Stomach (tissue), 4 donors: ENCODE measurements around the gene NSA2.

ENCODE experiments used
- CTCF ChIP-seq, 7 experiments: fragments of 450-650 bp in 4 of 7; fragments of 200-600 bp in 3 of 7; sonication (generic) in 3 of 7; IDR thresholded peaks; one replicate each; pipeline ENCODE4 v1.5.1; 2016 to 2019; ENCODE audit warnings: antibody characterized with exemption in 7 of 7, control low read depth in 2 of 7, mild to moderate bottlenecking in 1 of 7
- EP300 ChIP-seq: sonication (generic); formaldehyde crosslinking; IDR thresholded peaks from one replicate; pipeline ENCODE4 v1.6.1; 2017; ENCODE audit warnings: antibody characterized with exemption
- POLR2A ChIP-seq, 4 donors: fragments of 450-650 bp; IDR thresholded peaks; one replicate each; pipeline ENCODE4 v1.6.1; 2016; ENCODE audit warnings: antibody characterized with exemption in 4 of 4, control low read depth in 2 of 4, mild to moderate bottlenecking in 1 of 4, moderate library complexity in 1 of 4
- POLR2AphosphoS5 ChIP-seq, 3 donors: sonication (generic); formaldehyde crosslinking; IDR thresholded peaks; one replicate each; pipeline ENCODE4 v1.6.1; 2016; ENCODE audit warnings: antibody characterized with exemption in 3 of 3

GRCh38 chr5:74778609-74779008, 11.6 kb downstream of the NSA2 start:
- TF ChIP-seq POLR2A (IDR thresholded peaks at IDR 0.05) = no peak
- no peak for TF ChIP-seq CTCF (IDR thresholded peaks at IDR 0.05)
- TF ChIP-seq EP300 = no peak
- TF ChIP-seq POLR2AphosphoS5 (IDR thresholded peaks at IDR 0.05) = peak in 1 of 3 donors; percentile 32
